HG02943 (cell line): Measurements from ENCODE around the gene HLCS.

Experiments
- ATAC-seq: cut with Tn5 transposase; IDR thresholded peaks from one replicate; pipeline ENCODE4 v1.9.1; 2021; ENCODE audit warnings: mild to moderate bottlenecking, low read depth, moderate library complexity; ENCODE audit not compliant: unreplicated experiment

The HLCS gene

GRCh38 chr21:36756527-36756926 lies 209.9 kb downstream of the HLCS start:
- no peak for ATAC-seq

GRCh38 chr21:36754241-36754898 lies 212.1 kb downstream of the HLCS start:
- ATAC-seq = no peak

- no peak for ATAC-seq
Observed at GRCh38 chr21:36753556-36753955, 212.9 kb downstream of the HLCS start.

- no peak for ATAC-seq
Observed at GRCh38 chr21:36751383-36751782, 215.1 kb downstream of the HLCS start.

GRCh38 chr21:36750576-36750959 lies 215.9 kb downstream of the HLCS start:
- ATAC-seq = no peak

- ATAC-seq = no peak
Observed at GRCh38 chr21:36749935-36750575, 216.4 kb downstream of the HLCS start.

- ATAC-seq = no peak
Observed at GRCh38 chr21:36747815-36748383, 218.6 kb downstream of the HLCS start.

GRCh38 chr21:36747041-36747814 lies 219.2 kb downstream of the HLCS start:
- no peak for ATAC-seq

GRCh38 chr21:36745459-36745858 lies 221.0 kb downstream of the HLCS start:
- no peak for ATAC-seq

- no peak for ATAC-seq
Observed at GRCh38 chr21:36744560-36745231, 221.8 kb downstream of the HLCS start.

GRCh38 chr21:36744190-36744559 lies 222.3 kb downstream of the HLCS start:
- ATAC-seq = no peak

- no peak for ATAC-seq
Observed at GRCh38 chr21:36743446-36743845, 223.0 kb downstream of the HLCS start.

GRCh38 chr21:36743008-36743407 lies 223.5 kb downstream of the HLCS start:
- ATAC-seq = no peak

- no peak for ATAC-seq
Observed at GRCh38 chr21:36741506-36741905, 225.0 kb downstream of the HLCS start.

- no peak for ATAC-seq
Observed at GRCh38 chr21:36738489-36739126, 227.9 kb downstream of the HLCS start.

GRCh38 chr21:36735724-36736320 lies 230.6 kb downstream of the HLCS start:
- ATAC-seq = no peak

- ATAC-seq = no peak
Observed at GRCh38 chr21:36735201-36735515, 231.3 kb downstream of the HLCS start.

GRCh38 chr21:36734367-36735200 lies 231.9 kb downstream of the HLCS start:
- no peak for ATAC-seq

GRCh38 chr21:36733857-36734256 lies 232.6 kb downstream of the HLCS start:
- no peak for ATAC-seq
